ENCODE results near the gene FLNC.

- TF ChIP-seq REST (IDR thresholded peaks at IDR 0.05; ENCODE audit: borderline replicate concordance) = no peak
- TF ChIP-seq CTCF (IDR thresholded peaks at IDR 0.05; ENCODE audit: poor library complexity, severe bottlenecking) = no peak
These were observed 58.5 kb downstream of the FLNC start for GRCh38 chr7:128888756-128889095.
